HG03457 (cell line): Measurements from ENCODE around the gene NOSTRIN.
"Not testable (repeated sequence)": the region's sequence is repeated elsewhere in the genome, so short reads cannot be mapped to it uniquely, and the experiment has no call there.

Experiments
- ATAC-seq: cut with Tn5 transposase; IDR thresholded peaks from one replicate; pipeline ENCODE4 v1.9.1; 2021; ENCODE audit warnings: moderate number of reproducible peaks; ENCODE audit not compliant: unreplicated experiment

NOSTRIN gene

GRCh38 chr2:168819050-168819715, 16.7 kb downstream of the NOSTRIN start:
- no peak for ATAC-seq

- no peak for ATAC-seq
Observed at GRCh38 chr2:168819829-168820489, 17.5 kb downstream of the NOSTRIN start.

GRCh38 chr2:168821577-168821976, 19.1 kb downstream of the NOSTRIN start:
- no peak for ATAC-seq

- ATAC-seq = no peak
Observed at GRCh38 chr2:168821992-168822391, 19.6 kb downstream of the NOSTRIN start.

- ATAC-seq = no peak
Observed at GRCh38 chr2:168825126-168825525, 22.7 kb downstream of the NOSTRIN start.

- no peak for ATAC-seq
Observed at GRCh38 chr2:168830958-168831357, 28.5 kb downstream of the NOSTRIN start.

- ATAC-seq = no peak
Observed at GRCh38 chr2:168831662-168832061, 29.2 kb downstream of the NOSTRIN start.

GRCh38 chr2:168835969-168836368, 33.5 kb downstream of the NOSTRIN start:
- ATAC-seq = no peak

GRCh38 chr2:168841445-168841844, 39.0 kb downstream of the NOSTRIN start:
- ATAC-seq = no peak

GRCh38 chr2:168843253-168843652, 40.8 kb downstream of the NOSTRIN start:
- ATAC-seq = no peak

- ATAC-seq = no peak
Observed at GRCh38 chr2:168848225-168848624, 45.8 kb downstream of the NOSTRIN start.

GRCh38 chr2:168849610-168850009, 47.2 kb downstream of the NOSTRIN start:
- ATAC-seq = no peak

GRCh38 chr2:168850846-168851245, 48.4 kb downstream of the NOSTRIN start:
- no peak for ATAC-seq

GRCh38 chr2:168851674-168852320, 49.4 kb downstream of the NOSTRIN start:
- ATAC-seq = no peak

GRCh38 chr2:168852481-168852880, 50.0 kb downstream of the NOSTRIN start:
- no peak for ATAC-seq

- ATAC-seq = no peak
Observed at GRCh38 chr2:168853471-168853870, 51.0 kb downstream of the NOSTRIN start.

- ATAC-seq = no peak
Observed at GRCh38 chr2:168854651-168855050, 52.2 kb downstream of the NOSTRIN start.

- no peak for ATAC-seq
Observed at GRCh38 chr2:168855601-168856000, 53.2 kb downstream of the NOSTRIN start.

GRCh38 chr2:168858146-168858545, 55.7 kb downstream of the NOSTRIN start:
- ATAC-seq = no peak

- ATAC-seq = not testable (repeated sequence)
Observed at GRCh38 chr2:168867164-168867563, 64.7 kb downstream of the NOSTRIN start.

- not testable (repeated sequence) for ATAC-seq
Observed at GRCh38 chr2:168870369-168870768, 67.9 kb downstream of the NOSTRIN start.

- ATAC-seq = not testable (repeated sequence)
Observed at GRCh38 chr2:168870824-168871223, 68.4 kb downstream of the NOSTRIN start.
